ENCODE data around the gene CDH4. TPM values are rescaled to one million over a fixed set of nuclear protein-coding genes. Genes with fewer than 3 reads are reported as not detected.

The CDH4 gene
- total and polyA plus RNA-seq, 2 of the 8 experiments (the other 6 are each of a cell fraction or from before 2014, with no cell fraction given), result 4.3 to 7.9 TPM

DNA sequence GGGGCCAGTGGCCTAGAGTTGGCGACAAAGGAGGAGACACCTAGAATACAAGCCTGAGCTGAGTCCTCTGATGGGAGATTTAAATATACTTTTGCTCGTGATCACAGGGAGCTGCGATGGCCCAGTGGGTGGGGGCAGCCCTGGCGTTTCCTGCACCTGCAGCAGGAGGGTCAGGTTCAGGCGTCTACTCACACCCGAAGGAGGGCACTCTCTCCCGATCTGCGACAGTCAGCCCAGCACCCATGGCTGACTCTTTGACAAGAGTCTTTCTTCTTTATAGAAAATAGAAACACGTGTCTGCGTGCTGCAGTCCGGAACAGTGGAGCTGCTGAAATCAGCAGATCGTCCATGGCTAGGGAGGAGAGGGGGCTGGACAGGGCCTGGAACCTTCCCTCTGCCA lies 338.2 kb downstream of the CDH4 start:
- ChIA-PET POLR2A (ENCODE audit: partially characterized antibody) (no interaction called here), CTCF (ENCODE audit: partially characterized antibody) (interaction anchor here (0.6 to 1.6 kb wide), 4 partner anchors 9 to 291 kb away, joined by 3 to 4 read pairs (median 3); no protein-coding TSS in a partner anchor)
- H3K79me1 ChIP-seq (ENCODE audit: low read depth, low read length), result no peaks in the 10 kb centered on the region
- peaks cover 3 to 14% of the 10 kb centered on the region in 2 experiments; a peak in 3 of 4 replicates for H3K9me3 ChIP-seq (ENCODE audit: insufficient read depth in 2 of 2, low read depth in 1 of 2, low read length in 1 of 2)
- no peak overlapping the region for H4K5ac ChIP-seq (ENCODE audit: insufficient read length, low read depth, low read length)
- no peaks in the 10 kb centered on the region for H3K36me3 ChIP-seq (ENCODE audit: control insufficient read depth in 2 of 4, insufficient read depth in 4 of 4, low read length in 3 of 4)
- H3K18ac ChIP-seq (ENCODE audit: extremely low read depth, low read length), result no peak overlapping the region; the same call in 1 of the 2 replicates
- 80% methylated on average over 12 of the region's 12 CpGs; no CpG with 5 or more reads in 1 of the 2 experiments for WGBS, 2 experiments (ENCODE audit: extremely low coverage in 1 of 2, insufficient coverage in 1 of 2, insufficient read length in 1 of 2, insufficient replicate concordance in 2 of 2, low coverage in 1 of 2, low lambda C conversion rate in 2 of 2, missing lambda C conversion rate in 1 of 2)
- DNase-seq (ENCODE audit: low read depth in 1 of 2, low spot score in 2 of 2), result no peak
- H4K20me1 ChIP-seq (replicated peaks in 1 of 2; ENCODE audit: control insufficient read depth in 1 of 2, insufficient read depth in 2 of 2, low read length in 2 of 2), result peaks cover 0 to 3% of the 10 kb centered on the region in 2 experiments
- H3K4ac ChIP-seq (replicated peaks; ENCODE audit: insufficient read length, low read depth, low read length), result no peak overlapping the region
- H3K9ac ChIP-seq (replicated peaks in 1 of 4; ENCODE audit: extremely low read depth in 1 of 4, low read depth in 3 of 4, low read length in 3 of 4), result no peak overlapping the region
- peaks cover 0 to 8% (median 4%) of the 10 kb centered on the region in 4 experiments; a peak in 3 of 7 replicates for H3K4me1 ChIP-seq (replicated peaks in 1 of 4; ENCODE audit: control insufficient read depth in 3 of 4, insufficient read depth in 4 of 4, low read length in 3 of 4)
- no peak overlapping the region for H4K8ac ChIP-seq (ENCODE audit: extremely low read depth, insufficient read depth, low read length)
- no peaks in the 10 kb centered on the region for H3K79me2 ChIP-seq (ENCODE audit: control insufficient read depth in 1 of 2, insufficient read depth in 2 of 2, low read length in 2 of 2)
- no peak overlapping the region for H2BK12ac ChIP-seq (ENCODE audit: low read depth, low read length)
- peaks cover 6% of the 10 kb centered on the region; the same call in 1 of the 2 replicates for H3K23me2 ChIP-seq (ENCODE audit: low read depth, low read length)
- no peak overlapping the region for H2BK15ac ChIP-seq (ENCODE audit: low read length)
- no peak overlapping the region for H4K91ac ChIP-seq (replicated peaks; ENCODE audit: insufficient read length, low read length)
- H3K4me2 ChIP-seq (ENCODE audit: insufficient read depth in 1 of 2, low read depth in 2 of 2, low read length in 2 of 2), result no peak overlapping the region
- H3K27ac ChIP-seq (ENCODE audit: low read depth, low read length), result no peak overlapping the region
- H2BK5ac ChIP-seq (ENCODE audit: low read depth, low read length), result no peak overlapping the region
- no peak overlapping the region for H2AFZ ChIP-seq (ENCODE audit: low read length)
- no peak overlapping the region for H3K56ac ChIP-seq (replicated peaks; ENCODE audit: insufficient read length, low read depth, low read length)
- FAIRE-seq, result no peak
- no peak overlapping the region for H2AK5ac ChIP-seq (ENCODE audit: low read depth, low read length)
- H2BK20ac ChIP-seq (ENCODE audit: low read length), result no peak overlapping the region
- H3K4me3 ChIP-seq (ENCODE audit: extremely low read depth in 1 of 4, insufficient read depth in 2 of 4, low read depth in 3 of 4, low read length in 4 of 4), result no peak overlapping the region
- H3K23ac ChIP-seq (ENCODE audit: insufficient read length), result no peak overlapping the region
- H3K27me3 ChIP-seq (replicated peaks in 1 of 4; ENCODE audit: control insufficient read depth in 3 of 4, extremely low read depth in 1 of 4, insufficient read depth in 3 of 4, low read length in 3 of 4), result peaks cover 0 to 2% (median 0%) of the 10 kb centered on the region in 4 experiments; a peak in 2 of 7 replicates
- no peak overlapping the region for H3K14ac ChIP-seq (ENCODE audit: insufficient read length)
- H2BK120ac ChIP-seq (replicated peaks; ENCODE audit: low read depth, low read length), result no peak overlapping the region
- TF ChIP-seq NRF1 (IDR thresholded peaks at IDR 0.05; ENCODE audit: low read depth, low read length), result no peak
- TF ChIP-seq GABPA (IDR thresholded peaks at IDR 0.05; ENCODE audit: borderline replicate concordance, insufficient read depth, low read length), result no peak
- no peak for TF ChIP-seq KDM5A (IDR thresholded peaks at IDR 0.05; ENCODE audit: low read length)
- TF ChIP-seq EZH2 (IDR thresholded peaks at IDR 0.05; ENCODE audit: low read depth, low read length, severe bottlenecking), result no peak
- no peak for TF ChIP-seq TAF1 (IDR thresholded peaks at IDR 0.05; ENCODE audit: low read depth, low read length)
- no peak for TF ChIP-seq RXRA (IDR thresholded peaks at IDR 0.05; ENCODE audit: insufficient read depth, low read depth, low read length)
- TF ChIP-seq, protein P1, sequence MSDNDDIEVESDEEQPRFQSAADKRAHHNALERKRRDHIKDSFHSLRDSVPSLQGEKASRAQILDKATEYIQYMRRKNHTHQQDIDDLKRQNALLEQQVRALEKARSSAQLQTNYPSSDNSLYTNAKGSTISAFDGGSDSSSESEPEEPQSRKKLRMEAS (IDR thresholded peaks at IDR 0.05), result no peak
- TF ChIP-seq SP1 (IDR thresholded peaks at IDR 0.05; ENCODE audit: low read depth, low read length), result no peak
- TF ChIP-seq EP300 (IDR thresholded peaks at IDR 0.05; ENCODE audit: borderline replicate concordance in 1 of 2, low read depth in 2 of 2, low read length in 2 of 2), result no peak
- no peak for TF ChIP-seq CBX5 (IDR thresholded peaks at IDR 0.05; ENCODE audit: low read depth, low read length)
- TF ChIP-seq RBBP5 (IDR thresholded peaks at IDR 0.05; ENCODE audit: borderline replicate concordance, low read depth, low read length), result no peak
- TF ChIP-seq POLR2AphosphoS5 (IDR thresholded peaks at IDR 0.05; ENCODE audit: low read depth, low read length), result no peak
- TF ChIP-seq PHF8 (conservative IDR thresholded peaks at IDR 0.05; ENCODE audit: low read depth, low read length), result no peak
- TF ChIP-seq CHD1 (IDR thresholded peaks at IDR 0.05; ENCODE audit: low read depth, low read length), result no peak

Data from H1 (cell line).